ENCODE results near the gene PEAR1. TPM values are rescaled to one million over a fixed set of nuclear protein-coding genes. Genes with fewer than 3 reads are reported as not detected.

PEAR1 gene
- total RNA-seq, 1 donor: 17.0 TPM

- no peaks in the 10 kb centered on the region for H4K20me1 ChIP-seq (ENCODE audit: insufficient read depth, low read length)
- no peaks in the 10 kb centered on the region for H3K79me2 ChIP-seq (ENCODE audit: insufficient read depth, low read length)
- H3K4me2 ChIP-seq (ENCODE audit: insufficient read depth, low read length): no peak overlapping the region
- no peak overlapping the region for H3K27ac ChIP-seq (ENCODE audit: low read depth, low read length)
- no peak overlapping the region for H2AFZ ChIP-seq (ENCODE audit: low read length)
- no peak overlapping the region for H3K4me3 ChIP-seq (ENCODE audit: insufficient read depth, low read length)
- no peaks in the 10 kb centered on the region for H3K4me1 ChIP-seq (ENCODE audit: insufficient read depth, low read length)
- no peaks in the 10 kb centered on the region for H3K9me3 ChIP-seq (ENCODE audit: low read depth, low read length)
- H3K27me3 ChIP-seq (ENCODE audit: insufficient read depth, low read length): peaks cover 32% of the 10 kb centered on the region
- TF ChIP-seq CTCF (IDR thresholded peaks at IDR 0.05; ENCODE audit: extremely low read depth, low read depth, low read length): no peak
- H3K36me3 ChIP-seq (ENCODE audit: insufficient read depth, low read length): no peaks in the 10 kb centered on the region
- DNase-seq (ENCODE audit: insufficient read length, low spot score, missing footprints): no peak
Measured at GRCh38 chr1:156877433-156878170, 15.9 kb upstream of the PEAR1 start.

GRCh38 chr1:156879876-156880275 lies 13.6 kb upstream of the PEAR1 start:
- Histone ChIP-seq H2AFZ (ENCODE audit: low read length) (no peak overlapping the region), H3K36me3 (ENCODE audit: insufficient read depth, low read length) (no peaks in the 10 kb centered on the region), H3K27ac (ENCODE audit: low read depth, low read length) (no peak overlapping the region), H3K9me3 (ENCODE audit: low read depth, low read length) (no peaks in the 10 kb centered on the region), H3K4me2 (ENCODE audit: insufficient read depth, low read length) (no peak overlapping the region), H3K4me3 (ENCODE audit: insufficient read depth, low read length) (no peak overlapping the region), H4K20me1 (ENCODE audit: insufficient read depth, low read length) (no peaks in the 10 kb centered on the region), H3K4me1 (ENCODE audit: insufficient read depth, low read length) (no peaks in the 10 kb centered on the region), H3K79me2 (ENCODE audit: insufficient read depth, low read length) (no peaks in the 10 kb centered on the region), H3K27me3 (ENCODE audit: insufficient read depth, low read length) (peaks cover 37% of the 10 kb centered on the region)
- no peak for DNase-seq (ENCODE audit: insufficient read length, low spot score, missing footprints)
- no peak for TF ChIP-seq CTCF (IDR thresholded peaks at IDR 0.05; ENCODE audit: extremely low read depth, low read depth, low read length)

- no peak for TF ChIP-seq CTCF (IDR thresholded peaks at IDR 0.05; ENCODE audit: extremely low read depth, low read depth, low read length)
- Histone ChIP-seq H3K27ac (ENCODE audit: low read depth, low read length) (no peak overlapping the region), H3K9me3 (ENCODE audit: low read depth, low read length) (no peaks in the 10 kb centered on the region), H3K4me1 (ENCODE audit: insufficient read depth, low read length) (no peaks in the 10 kb centered on the region), H4K20me1 (ENCODE audit: insufficient read depth, low read length) (no peaks in the 10 kb centered on the region), H3K4me2 (ENCODE audit: insufficient read depth, low read length) (no peak overlapping the region), H2AFZ (ENCODE audit: low read length) (no peak overlapping the region), H3K36me3 (ENCODE audit: insufficient read depth, low read length) (no peaks in the 10 kb centered on the region), H3K4me3 (ENCODE audit: insufficient read depth, low read length) (no peak overlapping the region), H3K27me3 (ENCODE audit: insufficient read depth, low read length) (peaks cover 37% of the 10 kb centered on the region), H3K79me2 (ENCODE audit: insufficient read depth, low read length) (no peaks in the 10 kb centered on the region)
- DNase-seq (ENCODE audit: insufficient read length, low spot score, missing footprints): no peak
Measured at GRCh38 chr1:156880473-156880872, 13.0 kb upstream of the PEAR1 start.

- no peak for DNase-seq (ENCODE audit: insufficient read length, low spot score, missing footprints)
- Histone ChIP-seq H3K36me3 (ENCODE audit: insufficient read depth, low read length) (no peaks in the 10 kb centered on the region), H3K9me3 (ENCODE audit: low read depth, low read length) (no peaks in the 10 kb centered on the region), H3K27me3 (ENCODE audit: insufficient read depth, low read length) (peaks cover 40% of the 10 kb centered on the region), H3K79me2 (ENCODE audit: insufficient read depth, low read length) (no peaks in the 10 kb centered on the region), H3K4me3 (ENCODE audit: insufficient read depth, low read length) (no peak overlapping the region), H3K27ac (ENCODE audit: low read depth, low read length) (no peak overlapping the region), H3K4me2 (ENCODE audit: insufficient read depth, low read length) (no peak overlapping the region), H4K20me1 (ENCODE audit: insufficient read depth, low read length) (no peaks in the 10 kb centered on the region), H2AFZ (ENCODE audit: low read length) (no peak overlapping the region), H3K4me1 (ENCODE audit: insufficient read depth, low read length) (no peaks in the 10 kb centered on the region)
- no peak for TF ChIP-seq CTCF (IDR thresholded peaks at IDR 0.05; ENCODE audit: extremely low read depth, low read depth, low read length)
Measured at GRCh38 chr1:156881101-156881500, 12.4 kb upstream of the PEAR1 start.

Data from osteoblast (primary cell).